Adrenal gland (tissue), 5 donors: ENCODE data around the gene SLC24A4.

ENCODE experiments used
- POLR2A ChIP-seq, 2 donors: fragments of 450-650 bp; IDR thresholded peaks; one replicate each; pipeline ENCODE4 v1.6.1; 2017; ENCODE audit warnings: antibody characterized with exemption in 2 of 2, mild to moderate bottlenecking in 2 of 2, moderate library complexity in 1 of 2
- TF ChIP-seq, protein P1 (sequence below), 6 experiments: fragments of 450-650 bp in 4 of 6; fragments of 200-600 bp in 2 of 6; sonication (generic) in 1 of 6; IDR thresholded peaks; 1 replicate in 5 of 6; 2 replicates in 1 of 6; pipeline versions ENCODE4 v1.5.1 to v1.8.0; 2016 to 2021; ENCODE audit warnings: antibody characterized with exemption in 6 of 6, mild to moderate bottlenecking in 2 of 6, moderate library complexity in 1 of 6
- donor health status: DM: no; HTN: no; CAD: no.

DNA sequence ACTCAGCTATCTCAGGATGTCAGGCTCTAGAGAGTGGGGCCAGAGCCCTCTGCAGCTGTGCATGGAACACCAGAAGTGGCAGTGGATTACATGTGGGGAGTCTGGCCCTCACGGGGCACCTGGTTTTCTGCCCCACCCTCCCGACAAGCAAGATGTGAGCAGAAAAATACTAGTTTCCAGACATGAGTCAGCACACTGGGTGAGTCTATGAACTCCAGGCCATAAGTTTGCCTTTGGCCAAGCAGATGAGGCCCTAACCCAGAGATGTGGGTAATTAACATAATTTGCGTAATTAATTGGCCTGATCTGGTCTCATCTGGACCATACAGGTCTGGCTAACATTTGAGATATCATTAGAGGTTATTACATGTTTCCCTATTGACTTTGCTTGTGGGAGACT, 37.7 kb upstream of the SLC24A4 start:
- TF ChIP-seq, protein P1, sequence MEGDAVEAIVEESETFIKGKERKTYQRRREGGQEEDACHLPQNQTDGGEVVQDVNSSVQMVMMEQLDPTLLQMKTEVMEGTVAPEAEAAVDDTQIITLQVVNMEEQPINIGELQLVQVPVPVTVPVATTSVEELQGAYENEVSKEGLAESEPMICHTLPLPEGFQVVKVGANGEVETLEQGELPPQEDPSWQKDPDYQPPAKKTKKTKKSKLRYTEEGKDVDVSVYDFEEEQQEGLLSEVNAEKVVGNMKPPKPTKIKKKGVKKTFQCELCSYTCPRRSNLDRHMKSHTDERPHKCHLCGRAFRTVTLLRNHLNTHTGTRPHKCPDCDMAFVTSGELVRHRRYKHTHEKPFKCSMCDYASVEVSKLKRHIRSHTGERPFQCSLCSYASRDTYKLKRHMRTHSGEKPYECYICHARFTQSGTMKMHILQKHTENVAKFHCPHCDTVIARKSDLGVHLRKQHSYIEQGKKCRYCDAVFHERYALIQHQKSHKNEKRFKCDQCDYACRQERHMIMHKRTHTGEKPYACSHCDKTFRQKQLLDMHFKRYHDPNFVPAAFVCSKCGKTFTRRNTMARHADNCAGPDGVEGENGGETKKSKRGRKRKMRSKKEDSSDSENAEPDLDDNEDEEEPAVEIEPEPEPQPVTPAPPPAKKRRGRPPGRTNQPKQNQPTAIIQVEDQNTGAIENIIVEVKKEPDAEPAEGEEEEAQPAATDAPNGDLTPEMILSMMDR (IDR thresholded peaks at IDR 0.05), result no peak
- TF ChIP-seq POLR2A (IDR thresholded peaks at IDR 0.05), result no peak
